SK-N-DZ (cell line): ENCODE measurements around the gene ANKRD24.
"Not testable (repeated sequence)": the region's sequence is repeated elsewhere in the genome, so short reads cannot be mapped to it uniquely, and the experiment has no call there.

Experiments used
- DNase-seq: peaks from one replicate; pipeline ENCODE4 v3.0.0-alpha.2; 2015; ENCODE audit warnings: low spot score

ANKRD24 gene

GRCh38 chr19:4197625-4198466 is 15.4 kb downstream of the ANKRD24 start:
- no peak for DNase-seq

GRCh38 chr19:4198467-4199126 is 16.1 kb downstream of the ANKRD24 start:
- no peak for DNase-seq

GRCh38 chr19:4199699-4200293 is 17.3 kb downstream of the ANKRD24 start:
- DNase-seq = no peak

GRCh38 chr19:4200940-4201542 is 18.6 kb downstream of the ANKRD24 start:
- no peak for DNase-seq

- no peak for DNase-seq
Observed at GRCh38 chr19:4201798-4202197, 19.3 kb downstream of the ANKRD24 start.

GRCh38 chr19:4206818-4207484 is 24.5 kb downstream of the ANKRD24 start:
- peak; percentile 53 for DNase-seq

GRCh38 chr19:4208385-4209094 is 26.1 kb downstream of the ANKRD24 start:
- DNase-seq = no peak

- no peak for DNase-seq
Observed at GRCh38 chr19:4210166-4210731, 27.8 kb downstream of the ANKRD24 start.

- DNase-seq = no peak
Observed at GRCh38 chr19:4213116-4213515, 30.6 kb downstream of the ANKRD24 start.

- DNase-seq = no peak
Observed at GRCh38 chr19:4215807-4216206, 33.3 kb downstream of the ANKRD24 start.

- no peak for DNase-seq
Observed at GRCh38 chr19:4216846-4217245, 34.4 kb downstream of the ANKRD24 start.

GRCh38 chr19:4217429-4218264 is 35.2 kb downstream of the ANKRD24 start:
- no peak for DNase-seq

- DNase-seq = not testable (repeated sequence)
Observed at GRCh38 chr19:4218523-4218922, 36.0 kb downstream of the ANKRD24 start.

- DNase-seq = no peak
Observed at GRCh38 chr19:4220188-4220587, 37.7 kb downstream of the ANKRD24 start.

- DNase-seq = peak; percentile 58
Observed at GRCh38 chr19:4224470-4224869, 42.0 kb downstream of the ANKRD24 start.

GRCh38 chr19:4225885-4226284 is 43.4 kb downstream of the ANKRD24 start:
- no peak for DNase-seq

GRCh38 chr19:4227771-4228170 is 45.3 kb downstream of the ANKRD24 start:
- no peak for DNase-seq

GRCh38 chr19:4228765-4229178 is 46.3 kb downstream of the ANKRD24 start:
- DNase-seq = no peak

GRCh38 chr19:4229179-4229931 is 46.9 kb downstream of the ANKRD24 start, which contains the start of gene EBI3:
TSS of gene EBI3 (plus strand) at chr19:4229523. CDS start at chr19:4229551, 28 bp downstream.
- DNase-seq = no peak
